Body of pancreas (tissue), 4 donors: ENCODE measurements around the gene UFD1. TPM values are rescaled to one million over a fixed set of nuclear protein-coding genes. Genes with fewer than 3 reads are reported as not detected.

ENCODE experiments used
- ATAC-seq: fragments of 150-250 bp; one replicate; pipeline ENCODE4 v1.9.1; 2016
- DNase-seq, 4 donors: peaks; one replicate each; pipeline ENCODE4 v3.0.0-alpha.2; 2019
- H3K27ac ChIP-seq, 4 donors: fragments of 200-600 bp; sonication (generic); 1 replicate in 3 of 4; 2 replicates in 1 of 4; pipeline versions ENCODE4 v1.5.1 to v1.6.1; 2016 to 2019; ENCODE audit warnings: mild to moderate bottlenecking in 1 of 4, mixed read lengths in 1 of 4, moderate library complexity in 1 of 4
- H3K27me3 ChIP-seq, 2 donors: fragments of 200-600 bp; sonication (generic); one replicate each; pipeline ENCODE4 v1.6.0; 2016; ENCODE audit warnings: mild to moderate bottlenecking in 1 of 2
- H3K36me3 ChIP-seq, 2 donors: fragments of 200-600 bp; sonication (generic); replicated peaks in 1 of 2; 2 replicates each; pipeline ENCODE4 v1.5.1; 2016; ENCODE audit warnings: low read depth in 2 of 2; ENCODE audit not compliant: insufficient read depth in 1 of 2
- H3K4me1 ChIP-seq: fragments of 200-600 bp; sonication (generic); one replicate; pipeline ENCODE4 v1.6.0; 2016
- H3K4me3 ChIP-seq, 2 donors: fragments of 200-600 bp; sonication (generic); 1 replicate in 1 of 2; 2 replicates in 1 of 2; pipeline ENCODE4 v1.5.1; 2016 to 2019
- H3K9me3 ChIP-seq, 3 donors: fragments of 200-600 bp; sonication (generic); 1 replicate in 2 of 3; 2 replicates in 1 of 3; pipeline ENCODE4 v1.5.1; 2016
- POLR2A ChIP-seq, 3 donors: fragments of 450-650 bp; IDR thresholded peaks; one replicate each; pipeline ENCODE4 v1.6.1; 2016; ENCODE audit warnings: antibody characterized with exemption in 3 of 3, mild to moderate bottlenecking in 2 of 3
- WGBS, 2 donors: methylation state at CpG; one replicate each; pipeline ENCODE4 v1.1.5; 2017; 5-methylcytosine and 5-hydroxymethylcytosine counted together
- intact Hi-C: fragments of 100-400 bp; cut with DNase I; formaldehyde crosslinking; loops from one replicate; pipeline ENCODE4 v1.15.1; 2023
- total RNA-seq, 2 donors: library from RNA; depleted of rRNA; stranded (reverse); fragments of >200 nt; gene quantifications; one replicate each; pipeline ENCODE4 v1.1.0, GENCODE V29; 2016
- TF ChIP-seq, protein P1 (sequence below), 7 experiments: fragments of 450-650 bp in 4 of 7; fragments of 200-600 bp in 3 of 7; sonication (generic) in 3 of 7; IDR thresholded peaks; one replicate each; pipeline ENCODE4 v1.5.1; 2016 to 2019; ENCODE audit warnings: antibody characterized with exemption in 7 of 7

The UFD1 gene
- total RNA-seq, 2 donors from 2014 or later, result 13.2 to 27.2 TPM

- ATAC-seq (no peak), DNase-seq (no peak)
- TF ChIP-seq, protein P1, sequence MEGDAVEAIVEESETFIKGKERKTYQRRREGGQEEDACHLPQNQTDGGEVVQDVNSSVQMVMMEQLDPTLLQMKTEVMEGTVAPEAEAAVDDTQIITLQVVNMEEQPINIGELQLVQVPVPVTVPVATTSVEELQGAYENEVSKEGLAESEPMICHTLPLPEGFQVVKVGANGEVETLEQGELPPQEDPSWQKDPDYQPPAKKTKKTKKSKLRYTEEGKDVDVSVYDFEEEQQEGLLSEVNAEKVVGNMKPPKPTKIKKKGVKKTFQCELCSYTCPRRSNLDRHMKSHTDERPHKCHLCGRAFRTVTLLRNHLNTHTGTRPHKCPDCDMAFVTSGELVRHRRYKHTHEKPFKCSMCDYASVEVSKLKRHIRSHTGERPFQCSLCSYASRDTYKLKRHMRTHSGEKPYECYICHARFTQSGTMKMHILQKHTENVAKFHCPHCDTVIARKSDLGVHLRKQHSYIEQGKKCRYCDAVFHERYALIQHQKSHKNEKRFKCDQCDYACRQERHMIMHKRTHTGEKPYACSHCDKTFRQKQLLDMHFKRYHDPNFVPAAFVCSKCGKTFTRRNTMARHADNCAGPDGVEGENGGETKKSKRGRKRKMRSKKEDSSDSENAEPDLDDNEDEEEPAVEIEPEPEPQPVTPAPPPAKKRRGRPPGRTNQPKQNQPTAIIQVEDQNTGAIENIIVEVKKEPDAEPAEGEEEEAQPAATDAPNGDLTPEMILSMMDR (IDR thresholded peaks at IDR 0.05), result no peak
- no peak for TF ChIP-seq POLR2A (IDR thresholded peaks at IDR 0.05)
- Histone ChIP-seq H3K9me3 (no peaks in the 10 kb centered on the region), H3K36me3 (no peaks in the 10 kb centered on the region), H3K27me3 (no peaks in the 10 kb centered on the region), H3K4me1 (no peaks in the 10 kb centered on the region), H3K27ac (no peak overlapping the region), H3K4me3 (no peak overlapping the region)
- 82 to 85% methylated on average over 7 of the region's 7 CpGs for WGBS, 2 donors
- intact Hi-C loops, result no loop called here
Observed at GRCh38 chr22:19503367-19503766, 24.4 kb upstream of the UFD1 start.

DNA sequence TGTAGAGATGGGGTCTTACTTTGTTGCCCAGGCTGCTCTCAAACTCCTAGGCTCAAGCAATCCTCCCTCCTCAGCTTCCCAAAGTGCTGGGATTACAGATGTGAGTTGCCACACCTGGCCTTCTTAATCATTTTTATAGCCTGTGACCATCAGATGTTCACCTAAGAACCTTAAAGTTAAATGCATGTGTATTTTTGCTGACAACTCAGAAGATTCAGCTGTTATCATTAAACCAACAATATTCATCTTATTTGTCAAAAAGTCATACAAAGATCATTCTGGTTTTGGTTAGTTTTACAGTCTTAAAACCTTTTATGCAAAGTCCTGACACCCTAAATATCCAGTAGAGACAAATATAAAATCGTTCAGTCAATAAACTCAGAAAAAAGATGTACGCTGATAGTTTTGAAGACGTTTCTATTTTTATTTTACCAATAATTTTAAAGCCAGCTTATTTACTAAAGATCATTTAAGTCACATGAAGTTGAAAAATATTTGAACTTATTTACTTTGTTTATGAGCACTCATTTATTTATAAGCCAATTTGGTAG is 23.0 kb upstream of the UFD1 start:
- Histone ChIP-seq H3K4me3 (no peak overlapping the region), H3K27ac (no peak overlapping the region), H3K27me3 (no peaks in the 10 kb centered on the region), H3K36me3 (no peaks in the 10 kb centered on the region), H3K4me1 (no peaks in the 10 kb centered on the region), H3K9me3 (no peaks in the 10 kb centered on the region)
- no peak for TF ChIP-seq POLR2A (IDR thresholded peaks at IDR 0.05)
- TF ChIP-seq, protein P1 (IDR thresholded peaks at IDR 0.05), result no peak
- ATAC-seq, result no peak
- DNase-seq, result no peak
- intact Hi-C loops, result no loop called here
- 68 to 75% methylated on average over 3 of the region's 3 CpGs for WGBS, 2 donors

GRCh38 chr22:19499880-19500242 is 20.9 kb upstream of the UFD1 start:
- no peaks in the 10 kb centered on the region for H3K27me3 ChIP-seq
- no peaks in the 10 kb centered on the region for H3K36me3 ChIP-seq
- no peak overlapping the region for H3K27ac ChIP-seq
- no peak overlapping the region for H3K4me3 ChIP-seq
- TF ChIP-seq POLR2A (IDR thresholded peaks at IDR 0.05), result no peak
- TF ChIP-seq, protein P1 (IDR thresholded peaks at IDR 0.05), result no peak
- WGBS, 2 donors, result 89 to 98% methylated on average over 4 of the region's 4 CpGs
- DNase-seq, result no peak
- intact Hi-C loops, result no loop called here
- ATAC-seq, result no peak
- no peaks in the 10 kb centered on the region for H3K9me3 ChIP-seq
- H3K4me1 ChIP-seq, result no peaks in the 10 kb centered on the region

GRCh38 chr22:19499236-19499879 is 20.4 kb upstream of the UFD1 start:
- no peaks in the 10 kb centered on the region for H3K27me3 ChIP-seq
- WGBS, 2 donors, result 96 to 97% methylated on average over 5 to 7 of the region's 7 CpGs
- H3K4me3 ChIP-seq, result no peak overlapping the region
- no peak for TF ChIP-seq POLR2A (IDR thresholded peaks at IDR 0.05)
- TF ChIP-seq, protein P1 (IDR thresholded peaks at IDR 0.05), result no peak
- DNase-seq (no peak), ATAC-seq (no peak)
- no peak overlapping the region for H3K27ac ChIP-seq
- intact Hi-C loops, result no loop called here
- no peaks in the 10 kb centered on the region for H3K4me1 ChIP-seq
- no peaks in the 10 kb centered on the region for H3K9me3 ChIP-seq
- H3K36me3 ChIP-seq, result no peaks in the 10 kb centered on the region

- Histone ChIP-seq H3K4me1 (no peaks in the 10 kb centered on the region), H3K4me3 (no peak overlapping the region), H3K27ac (no peak overlapping the region), H3K36me3 (no peaks in the 10 kb centered on the region), H3K27me3 (no peaks in the 10 kb centered on the region), H3K9me3 (no peaks in the 10 kb centered on the region)
- WGBS, 2 donors, result 87 to 94% methylated on average over 3 of the region's 3 CpGs
- intact Hi-C loops, result no loop called here
- DNase-seq (no peak), ATAC-seq (no peak)
- TF ChIP-seq POLR2A (IDR thresholded peaks at IDR 0.05), result no peak
- TF ChIP-seq, protein P1 (IDR thresholded peaks at IDR 0.05), result no peak
Observed at GRCh38 chr22:19498866-19499190, 19.8 kb upstream of the UFD1 start.
